SK-N-MC (cell line): ENCODE data around the gene CBX4.

ENCODE experiments used
- DNase-seq: peaks from one replicate; pipeline ENCODE4 v3.0.0-alpha.2; 2011; ENCODE audit warnings: low read depth, low spot score
- H3K27ac ChIP-seq: fragments of 200-600 bp; sonication (generic); 2 replicates; pipeline ENCODE4 v1.5.1; 2016; ENCODE audit warnings: mixed run types
- H3K36me3 ChIP-seq: fragments of 200-600 bp; sonication (generic); 2 replicates; pipeline ENCODE4 v1.6.1; 2017; ENCODE audit warnings: antibody characterized with exemption, low read length, mixed read lengths; ENCODE audit not compliant: insufficient read depth
- H3K4me3 ChIP-seq: fragments of 200-600 bp; sonication (generic); 2 replicates; pipeline ENCODE4 v1.5.1; 2016
- H3K9ac ChIP-seq: fragments of 200-600 bp; sonication (generic); 2 replicates; pipeline ENCODE4 v1.8.0; 2017; ENCODE audit warnings: mixed run types, mixed read lengths; ENCODE audit not compliant: insufficient read length
- H3K9me3 ChIP-seq: fragments of 200-600 bp; sonication (generic); 2 replicates; pipeline ENCODE4 v1.6.1; 2017; ENCODE audit warnings: low read depth, mild to moderate bottlenecking, antibody characterized with exemption, low read length, moderate library complexity, mixed read lengths
- EZH2 ChIP-seq: fragments of 200-600 bp; sonication (generic); IDR thresholded peaks from one replicate; pipeline ENCODE4 v1.6.1; 2017; ENCODE audit warnings: antibody characterized with exemption
- FOXP2 ChIP-seq: optimal IDR thresholded peaks from 2 replicates; pipeline ENCODE3; 2011; ENCODE audit warnings: mild to moderate bottlenecking, moderate library complexity; ENCODE audit not compliant: insufficient read depth; ENCODE audit errors: extremely low read length, control extremely low read depth
- POLR2AphosphoS5 ChIP-seq: IDR thresholded peaks from 2 replicates; pipeline ENCODE4 v1.6.1; 2012; ENCODE audit warnings: mild to moderate bottlenecking, low read depth, low read length, borderline replicate concordance

The CBX4 gene

DNA sequence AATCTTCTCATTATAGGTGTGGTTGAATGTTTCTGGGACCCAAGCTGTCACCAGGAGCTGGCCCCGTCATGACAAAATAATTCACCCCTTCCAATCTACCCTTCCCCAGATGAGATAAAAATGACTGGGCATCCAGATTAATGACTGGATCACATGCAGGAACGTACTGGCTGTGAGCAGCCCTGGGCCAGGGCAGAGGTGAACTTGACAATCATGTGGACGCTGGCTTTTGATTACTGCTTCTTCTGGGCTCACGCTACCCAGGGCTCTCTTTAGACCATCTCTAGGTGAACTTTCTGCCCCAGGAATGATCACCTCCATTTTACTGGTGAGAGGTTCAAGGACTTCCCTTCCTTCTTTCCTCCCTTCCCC, 18.3 kb downstream of the CBX4 start:
- TF ChIP-seq EZH2 (no peak), FOXP2 (no peak), POLR2AphosphoS5 (no peak)
- DNase-seq = no peak
- Histone ChIP-seq H3K4me3 (no peak overlapping the region), H3K27ac (no peak overlapping the region), H3K9me3 (no peaks in the 10 kb centered on the region), H3K9ac (no peak overlapping the region), H3K36me3 (no peaks in the 10 kb centered on the region)

DNA sequence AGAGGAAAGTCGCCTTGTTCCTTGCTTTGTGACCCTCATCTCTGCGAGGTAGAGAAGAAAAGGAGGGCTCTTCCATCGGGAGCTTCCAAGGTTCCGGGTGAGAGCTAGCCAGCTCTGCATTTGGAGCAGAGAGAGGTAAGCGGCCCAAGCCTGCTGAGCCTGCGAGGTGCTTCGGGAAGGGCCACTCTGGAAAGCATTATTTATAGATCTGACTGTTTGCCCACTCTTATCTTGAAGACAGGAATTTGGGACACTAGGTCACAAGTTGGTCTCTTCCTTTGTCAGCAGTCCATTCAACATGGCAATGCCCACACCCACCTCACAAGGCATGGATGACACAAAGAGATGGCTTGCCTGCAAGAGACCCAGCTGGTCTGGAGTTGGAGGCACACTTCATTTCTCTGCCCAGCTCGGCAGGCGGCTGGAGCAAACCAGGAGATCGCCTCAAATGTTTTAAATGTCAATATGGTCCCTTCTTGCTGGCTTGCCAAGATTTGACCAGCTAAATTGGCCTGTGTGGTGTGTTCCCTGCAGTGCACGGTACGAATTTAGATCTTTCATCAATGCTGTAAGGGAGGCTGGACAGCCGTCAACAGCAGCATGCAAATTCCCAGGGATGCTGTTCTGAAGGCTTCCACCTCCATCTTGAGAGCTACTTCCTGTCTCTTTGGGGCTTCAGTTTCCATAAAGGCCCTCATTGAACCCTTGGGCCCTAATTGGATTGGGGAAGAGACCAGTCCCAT, 19.5 kb downstream of the CBX4 start:
- Histone ChIP-seq H3K27ac (no peak overlapping the region), H3K9ac (no peak overlapping the region), H3K4me3 (no peak overlapping the region), H3K9me3 (no peaks in the 10 kb centered on the region), H3K36me3 (no peaks in the 10 kb centered on the region)
- no peak for TF ChIP-seq POLR2AphosphoS5
- TF ChIP-seq EZH2 = no peak
- no peak for TF ChIP-seq FOXP2
- DNase-seq = no peak

DNA sequence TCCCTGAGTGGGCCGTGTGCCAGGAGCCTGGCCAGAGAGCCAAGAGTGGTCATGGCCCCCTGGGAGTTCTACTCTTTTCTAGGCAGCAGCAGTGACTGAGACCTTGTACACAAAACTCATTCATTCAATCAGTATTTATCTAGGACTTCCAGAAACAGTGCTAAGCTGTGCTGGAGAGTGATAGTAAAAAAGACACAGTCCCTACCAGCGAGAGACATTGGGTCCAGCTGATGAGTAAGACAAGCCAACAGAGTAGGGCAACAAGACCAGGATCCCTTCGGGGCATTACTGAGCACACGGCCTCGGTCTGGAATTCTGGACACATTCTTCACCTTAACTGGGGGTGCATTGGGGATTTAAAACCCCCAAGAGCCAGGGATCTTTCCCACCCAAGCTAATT, 20.2 kb downstream of the CBX4 start:
- Histone ChIP-seq H3K9me3 (no peaks in the 10 kb centered on the region), H3K36me3 (no peaks in the 10 kb centered on the region), H3K9ac (no peak overlapping the region), H3K4me3 (no peak overlapping the region), H3K27ac (no peak overlapping the region)
- DNase-seq = no peak
- TF ChIP-seq EZH2 = no peak
- TF ChIP-seq FOXP2 = no peak
- TF ChIP-seq POLR2AphosphoS5 = no peak

DNA sequence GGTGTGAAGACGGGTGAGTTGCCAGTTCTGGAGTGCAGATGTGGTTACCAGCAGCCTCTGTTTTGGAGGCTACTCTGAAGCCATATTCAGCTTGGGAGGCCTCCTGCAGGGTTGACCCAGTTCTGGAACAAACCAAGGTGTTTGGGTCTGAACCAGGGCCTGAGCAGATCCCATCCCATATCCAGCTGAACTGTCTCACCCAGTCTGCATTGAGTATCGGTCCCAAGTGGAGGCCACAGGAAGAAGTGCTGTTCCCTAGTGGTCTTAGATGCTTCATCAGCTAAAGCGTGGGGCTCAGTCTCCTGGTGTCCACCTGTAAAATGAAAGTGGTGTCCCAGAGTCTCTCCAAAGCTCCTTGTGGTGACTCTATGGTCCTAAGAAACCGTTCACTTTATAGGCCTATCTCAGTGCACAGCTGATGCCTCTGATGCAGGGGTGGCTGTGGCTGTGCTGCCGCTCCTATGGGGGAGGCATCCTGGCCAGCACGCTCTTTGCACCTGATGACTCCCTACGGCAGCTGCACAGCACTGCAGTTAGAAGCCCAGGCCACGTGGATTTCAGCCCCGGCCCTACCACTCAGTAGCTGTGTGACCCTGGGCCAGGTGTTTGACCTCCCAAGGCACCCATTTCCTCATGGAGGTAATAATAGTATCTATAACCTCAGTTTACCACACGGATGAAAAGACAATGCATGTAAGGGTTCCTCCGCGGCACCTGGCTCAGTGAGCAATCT, 21.0 kb downstream of the CBX4 start:
- H3K9me3 ChIP-seq = no peaks in the 10 kb centered on the region

DNA sequence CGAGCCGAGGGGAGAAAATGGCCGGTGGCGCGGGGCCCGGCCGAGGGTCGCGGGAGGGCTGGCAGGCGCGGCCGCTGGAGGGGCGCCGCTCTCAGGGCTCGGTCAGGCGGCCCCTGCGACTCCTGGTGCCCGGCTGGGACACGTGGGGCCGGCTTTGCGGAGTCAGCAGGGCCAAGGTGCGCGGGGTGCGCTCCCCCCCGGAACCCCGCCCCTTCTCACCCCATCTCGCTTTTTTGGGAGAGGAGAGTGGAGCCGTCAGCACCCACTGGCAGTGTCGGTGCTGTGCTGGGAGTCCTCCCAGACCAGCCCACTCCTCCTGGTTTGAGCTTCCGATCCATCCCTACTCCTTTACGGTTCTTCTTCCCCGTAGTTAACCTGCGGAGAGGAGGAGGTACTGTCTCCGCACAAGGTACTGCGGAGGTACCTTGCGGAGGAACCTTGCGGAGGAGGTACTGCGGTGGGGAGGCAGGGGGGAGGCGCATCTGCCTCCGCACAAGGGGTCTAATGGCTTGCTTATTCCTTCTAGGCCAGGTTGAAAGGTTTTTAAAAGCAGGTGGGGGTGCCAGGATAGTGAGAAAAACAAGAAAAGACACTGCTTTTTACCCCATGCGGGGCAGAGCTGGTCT, 23.3 kb downstream of the CBX4 start:
- TF ChIP-seq FOXP2 (no peak), POLR2AphosphoS5 (no peak), EZH2 (no peak)
- DNase-seq = no peak
- no peak overlapping the region for H3K27ac ChIP-seq
- no peaks in the 10 kb centered on the region for H3K9me3 ChIP-seq
- H3K4me3 ChIP-seq = no peak overlapping the region
- no peaks in the 10 kb centered on the region for H3K36me3 ChIP-seq
- no peak overlapping the region for H3K9ac ChIP-seq

More for the DNA sequence above, 21.0 kb downstream of the CBX4 start:
- DNase-seq = no peak
- H3K9ac ChIP-seq = no peak overlapping the region
- H3K4me3 ChIP-seq = no peak overlapping the region
- H3K27ac ChIP-seq = no peak overlapping the region
- no peaks in the 10 kb centered on the region for H3K36me3 ChIP-seq
- no peak for TF ChIP-seq POLR2AphosphoS5
- TF ChIP-seq EZH2 = no peak
- TF ChIP-seq FOXP2 = no peak

DNA sequence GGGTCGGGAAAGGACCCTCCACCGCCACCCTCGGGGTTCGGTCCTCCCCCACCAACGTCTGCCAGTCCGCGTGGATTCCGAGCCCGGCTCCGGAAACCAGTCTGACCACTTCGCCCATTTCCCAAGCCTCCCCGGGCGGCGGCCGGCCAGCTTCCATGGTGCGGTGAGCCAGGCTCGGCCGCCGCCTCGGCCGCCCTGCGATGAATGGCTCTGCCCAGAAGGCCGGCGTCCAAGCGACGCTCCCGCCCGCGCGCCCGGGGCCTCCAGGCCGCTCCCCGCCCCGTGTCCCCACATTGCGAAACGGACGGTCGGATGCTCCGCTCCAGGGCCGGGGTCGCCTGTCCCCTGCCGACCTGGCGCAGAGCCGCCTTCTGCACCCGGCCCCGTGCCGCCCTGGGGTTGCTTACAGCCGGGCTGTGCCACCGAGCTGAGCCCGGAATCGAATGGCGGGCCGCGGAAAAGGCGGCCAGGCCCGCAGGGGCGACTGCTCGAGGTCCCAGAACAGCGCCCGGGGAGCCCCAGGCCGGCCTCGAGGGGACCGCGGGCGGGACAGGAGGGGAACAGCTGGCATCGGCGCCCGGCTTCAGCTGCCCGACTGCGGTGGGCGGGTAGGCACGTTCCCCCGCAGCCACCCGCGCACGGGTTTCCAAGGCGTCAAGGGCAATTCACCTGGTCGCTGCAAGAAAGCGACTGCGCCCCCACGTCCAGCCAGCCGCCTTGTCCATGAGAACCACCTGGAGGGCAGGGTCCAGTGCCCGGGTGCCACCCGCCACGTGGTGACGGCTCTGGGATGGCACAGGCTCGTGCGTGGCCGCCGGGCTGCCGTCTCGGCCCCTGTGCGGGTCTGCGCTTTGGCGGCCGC, 24.0 kb downstream of the CBX4 start:
- TF ChIP-seq POLR2AphosphoS5 (no peak), FOXP2 (no peak), EZH2 (no peak)
- Histone ChIP-seq H3K9ac (no peak overlapping the region), H3K27ac (no peak overlapping the region), H3K36me3 (no peaks in the 10 kb centered on the region), H3K4me3 (no peak overlapping the region), H3K9me3 (no peaks in the 10 kb centered on the region)
- no peak for DNase-seq

DNA sequence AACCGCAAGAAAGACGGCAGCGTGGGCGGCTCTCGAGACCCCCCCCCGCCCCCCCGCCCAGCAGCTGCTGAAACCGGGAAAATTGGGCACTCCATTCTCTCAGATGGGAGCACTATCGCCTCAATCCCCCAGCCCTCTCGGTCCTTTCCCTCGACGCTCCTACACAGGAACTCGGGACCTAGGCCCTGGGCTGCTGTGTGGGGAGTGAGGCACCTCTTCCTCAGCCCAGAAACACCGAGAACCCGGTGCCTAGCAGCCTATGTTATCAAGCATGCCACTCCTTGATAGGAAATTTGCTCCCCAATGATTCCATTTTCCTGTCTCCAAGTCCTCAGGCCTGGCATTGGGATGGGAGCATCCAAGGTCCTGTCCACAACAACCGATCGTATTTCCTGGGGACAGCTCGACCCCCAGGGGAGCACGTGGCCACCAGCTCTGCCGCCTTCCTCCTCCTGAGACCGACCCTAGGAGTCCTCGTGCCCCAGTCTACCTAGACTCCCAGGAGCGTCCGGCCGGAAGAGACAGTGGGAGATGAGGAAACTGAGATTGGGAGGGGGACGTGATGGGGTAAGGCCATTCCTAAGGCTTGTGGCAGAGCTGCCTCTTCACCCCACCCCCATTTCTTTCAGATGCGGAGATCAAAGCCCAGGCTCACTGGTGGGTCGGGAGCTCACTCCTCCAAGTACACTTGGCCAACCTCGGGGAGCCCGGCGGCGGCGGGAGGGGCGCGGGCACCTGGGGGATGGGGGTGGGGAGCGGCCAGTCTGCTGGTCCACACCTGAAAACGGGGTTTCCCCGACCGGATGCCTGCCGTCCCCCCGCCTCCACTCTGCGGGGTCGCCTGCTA, 24.9 kb downstream of the CBX4 start:
- Histone ChIP-seq H3K27ac (0 out of 2 replicates have a peak overlapping the region, but pooled peaks have one; percentile 46), H3K4me3 (no peak overlapping the region), H3K9me3 (no peaks in the 10 kb centered on the region), H3K36me3 (no peaks in the 10 kb centered on the region), H3K9ac (no peak overlapping the region)
- TF ChIP-seq POLR2AphosphoS5 = no peak
- TF ChIP-seq EZH2 = no peak
- no peak for TF ChIP-seq FOXP2
- DNase-seq = no peak
